Superior temporal gyrus (tissue), 1 donor: Measurements from ENCODE around the gene DUSP11.
"Not testable (repeated sequence)": the region's sequence is repeated elsewhere in the genome, so short reads cannot be mapped to it uniquely, and the experiment has no call there.

Source experiments
- DNase-seq: peaks from one replicate; pipeline ENCODE4 v3.0.0-alpha.2; 2016; ENCODE audit errors: extremely low spot score

Gene DUSP11

GRCh38 chr2:73717695-73718094 lies 62.2 kb downstream of the DUSP11 start:
- not testable (repeated sequence) for DNase-seq

DNA sequence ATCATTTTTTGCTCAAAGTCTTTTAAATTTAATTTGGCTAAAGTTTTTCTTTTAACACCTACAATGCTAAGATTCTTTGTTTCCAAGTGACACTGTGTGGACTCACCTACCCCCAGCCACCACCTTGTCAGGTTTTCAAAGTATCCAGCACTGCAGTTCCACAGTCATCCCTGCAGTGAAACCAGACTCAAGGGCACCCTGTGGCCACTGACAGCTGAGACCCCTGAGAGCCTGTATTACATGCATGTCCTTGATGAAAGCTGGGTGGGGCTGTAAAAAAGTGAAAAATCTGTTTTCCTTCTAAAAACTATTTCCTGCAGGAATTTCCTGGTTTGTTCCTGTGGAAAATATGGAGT lies 62.7 kb downstream of the DUSP11 start:
- DNase-seq = no peak

DNA sequence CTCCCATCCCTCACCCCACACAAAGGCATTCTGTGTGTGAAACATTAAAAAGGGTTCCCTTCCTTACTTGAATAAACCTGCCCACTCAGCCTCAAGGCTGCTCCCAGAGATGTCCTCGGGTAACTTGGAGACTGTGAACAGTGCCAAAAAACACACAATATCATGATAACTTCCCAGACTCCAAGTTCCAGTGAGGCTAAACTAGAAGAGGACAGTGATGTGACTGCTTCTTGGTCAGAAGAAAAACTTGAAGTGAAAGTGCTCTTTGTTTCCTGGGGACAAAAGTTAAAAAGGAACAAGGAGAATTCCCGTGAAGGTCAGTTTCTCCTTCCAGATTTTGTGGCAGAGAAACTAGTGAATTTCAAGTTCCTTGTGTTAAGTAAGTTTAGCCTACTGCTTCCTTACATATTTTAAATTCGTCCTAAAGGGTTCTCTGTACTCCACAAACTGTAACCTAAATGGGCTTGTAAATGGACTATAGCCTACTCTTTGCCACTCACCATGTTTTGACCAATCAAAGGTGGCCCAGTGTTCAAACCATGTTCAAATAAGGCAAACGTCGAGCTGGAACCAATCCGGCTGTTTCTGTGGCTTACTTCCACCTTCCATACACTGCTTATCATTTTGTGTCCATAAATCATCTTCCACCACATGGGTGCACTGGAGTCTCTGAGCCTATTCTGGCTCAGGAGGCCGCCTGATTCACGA lies 63.2 kb downstream of the DUSP11 start:
- no peak for DNase-seq

DNA sequence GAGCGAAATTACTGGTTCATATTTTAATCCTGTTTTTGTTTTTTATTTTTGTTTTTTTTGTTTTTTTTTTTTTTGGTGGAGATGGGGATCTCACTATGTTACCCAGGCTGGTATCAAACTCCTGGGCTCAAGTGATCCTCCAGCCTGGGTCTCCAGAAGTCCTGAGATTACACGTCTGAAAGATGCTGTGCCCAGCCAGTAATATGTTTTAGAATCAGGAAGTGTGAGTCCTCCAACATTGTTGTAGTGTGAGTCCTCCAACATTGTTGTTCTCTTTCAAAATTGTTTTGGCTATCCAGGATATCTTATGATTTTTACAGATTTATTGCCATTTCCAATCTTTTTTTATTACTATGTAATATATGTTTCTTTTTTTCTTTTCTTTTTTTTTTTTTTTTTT lies 65.8 kb downstream of the DUSP11 start:
- no peak for DNase-seq
